Tongue (tissue), 2 donors: ENCODE results near the gene ACAN. TPM values are rescaled to one million over a fixed set of nuclear protein-coding genes. Genes with fewer than 3 reads are reported as not detected.
A peak's percentile ranks its signal among the peaks of the same experiment; 100 is the strongest.

Source experiments
- DNase-seq: peaks from one replicate; pipeline ENCODE4 v3.0.0-alpha.2; 2015
- total RNA-seq: library from RNA; depleted of rRNA; stranded (reverse); fragments of >200 nt; gene quantifications from one replicate; pipeline ENCODE4 v1.2.3, GENCODE V29; 2014

ACAN gene
- total RNA-seq, 1 donor from 2014 or later: 12.6 TPM

DNA sequence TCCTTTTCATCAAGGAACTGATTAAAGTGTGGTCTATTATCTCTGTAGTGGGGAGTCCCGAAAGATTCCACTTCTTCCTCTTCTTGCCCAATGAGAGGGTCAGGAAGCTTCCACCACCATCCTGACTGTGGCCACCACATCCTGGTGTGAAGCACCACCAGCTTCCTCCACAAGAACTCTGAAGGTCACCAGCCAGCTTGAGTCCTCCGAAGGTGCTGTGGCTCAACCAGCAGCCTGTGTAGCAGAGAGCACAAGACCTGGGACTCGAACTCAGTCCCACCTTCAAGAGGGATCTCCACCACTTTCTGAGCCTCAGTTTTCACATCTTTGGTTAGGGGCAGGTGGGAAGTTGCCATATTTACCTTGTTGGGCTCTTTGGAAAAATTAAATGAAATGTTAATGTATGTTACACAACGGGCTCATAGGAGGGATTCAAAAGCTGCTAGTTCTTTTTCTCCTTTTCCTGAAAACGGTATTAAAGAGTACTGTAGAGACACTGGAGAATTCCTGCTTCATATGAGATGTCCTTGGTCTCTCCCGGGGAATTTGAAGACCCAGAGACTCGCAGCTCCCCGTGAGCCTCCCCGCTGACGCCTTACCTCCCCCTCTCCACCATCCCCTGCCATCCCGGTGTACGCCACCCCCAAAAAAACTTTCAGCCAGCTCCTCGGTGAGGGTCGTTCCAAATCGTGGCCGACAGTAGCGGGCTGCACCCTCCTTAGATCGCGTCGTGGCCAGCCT is 816 bp upstream of the ACAN start:
- no peak for DNase-seq

DNA sequence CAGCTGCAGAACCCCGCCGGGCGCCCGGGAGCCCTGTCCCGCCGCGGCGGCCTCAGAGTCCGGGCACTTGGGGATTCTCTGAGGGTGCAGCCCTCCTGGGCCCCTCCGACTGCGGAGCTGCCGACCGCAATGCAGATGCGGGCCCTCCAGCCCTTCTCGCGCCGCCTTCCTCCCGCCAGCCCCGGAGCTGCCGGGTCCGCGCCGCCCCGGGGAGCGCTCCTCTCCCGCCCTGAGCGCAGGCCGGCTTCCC is 320 bp upstream of the ACAN start:
- no peak for DNase-seq

DNA sequence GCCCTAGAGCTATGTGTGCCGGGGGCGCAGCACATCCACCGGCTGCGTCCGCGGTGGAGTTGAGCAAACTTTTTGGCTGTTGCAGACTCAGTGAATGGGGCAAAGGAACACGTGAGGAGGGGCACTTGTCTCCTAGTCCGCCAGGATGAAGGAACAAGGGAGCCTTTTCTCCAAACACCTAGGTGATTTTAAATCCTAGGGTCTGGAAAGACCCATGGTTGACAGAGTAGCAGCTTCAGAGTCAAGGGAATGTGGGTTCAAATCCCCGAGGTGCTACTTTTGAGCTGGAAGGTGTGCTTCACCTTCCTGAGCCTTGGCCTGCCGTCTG is 648 bp downstream of the ACAN start:
- DNase-seq: no peak

DNA sequence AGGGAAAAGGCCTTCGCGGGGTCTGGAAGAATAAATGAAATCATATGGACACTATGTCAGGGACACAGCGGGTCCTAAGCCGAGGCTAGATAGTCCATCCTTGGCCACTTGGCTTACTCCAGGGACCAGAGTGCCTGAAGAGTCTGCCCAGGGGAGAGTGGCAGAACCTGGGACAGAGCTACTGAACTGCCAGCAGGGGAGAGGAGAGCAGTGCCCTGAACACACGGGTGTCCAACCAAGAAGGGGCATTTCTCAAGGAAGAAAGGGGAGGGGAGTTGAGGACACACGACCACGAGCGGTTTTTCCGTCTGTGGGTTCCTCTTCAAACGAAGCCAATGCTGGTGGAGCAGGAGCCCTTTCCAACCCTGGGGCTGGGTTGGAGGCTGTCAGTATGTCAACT is 1.0 kb downstream of the ACAN start:
- no peak for DNase-seq

DNA sequence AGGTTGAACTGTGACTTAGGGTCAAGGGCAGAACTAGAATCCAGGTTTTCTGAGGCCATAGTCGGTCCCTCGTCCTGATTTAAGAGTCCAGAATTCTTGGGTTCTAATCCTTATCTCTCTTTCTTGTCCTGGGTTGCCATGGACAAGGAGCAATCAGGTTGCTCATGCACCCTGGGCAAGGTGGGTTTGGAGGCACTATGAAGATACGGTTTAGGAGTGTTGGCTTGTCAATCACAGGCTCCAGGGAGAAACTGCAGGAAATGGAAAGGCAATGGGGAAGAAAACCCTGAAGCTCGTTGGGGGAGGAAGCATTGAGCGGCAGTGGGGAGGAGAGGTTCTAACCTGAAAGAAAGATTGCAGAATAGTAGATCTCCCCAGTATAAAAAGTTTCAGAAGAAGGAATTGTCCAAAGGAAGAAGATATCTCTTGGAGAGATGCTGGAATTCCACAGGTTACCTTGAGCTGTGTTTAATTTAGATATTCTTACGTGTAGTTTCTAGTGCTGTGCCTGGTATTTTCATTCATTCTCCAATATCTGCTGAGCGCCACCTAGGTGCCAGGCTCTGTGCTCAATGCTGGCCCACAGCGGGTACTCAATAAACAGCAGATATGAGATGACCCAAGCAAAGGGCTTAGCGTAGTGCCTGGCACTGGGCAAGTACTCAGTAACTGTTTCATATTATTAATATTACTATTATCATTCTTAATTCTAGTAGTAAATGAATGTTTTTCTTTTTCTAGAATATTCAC is 2.0 kb downstream of the ACAN start:
- no peak for DNase-seq

DNA sequence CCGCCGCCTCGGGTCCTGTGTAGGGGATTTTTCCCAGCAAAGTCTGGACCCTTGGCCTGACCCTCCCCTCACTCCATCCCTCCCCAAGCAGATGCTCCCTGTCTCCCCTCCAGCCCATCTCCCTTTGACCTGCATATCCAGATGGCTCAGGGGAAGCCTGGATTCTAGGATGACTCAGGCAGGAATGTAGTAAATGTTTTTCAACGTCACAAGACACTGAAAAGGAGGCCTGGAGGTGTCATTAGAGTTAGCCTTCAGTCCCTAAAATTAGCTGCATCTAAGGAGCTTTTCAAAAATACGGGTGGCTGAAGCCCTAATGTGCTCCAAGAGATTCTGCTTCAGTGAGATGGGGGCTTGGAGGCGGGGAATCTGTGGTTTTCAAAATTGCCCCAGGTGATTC is 7.2 kb downstream of the ACAN start:
- no peak for DNase-seq

DNA sequence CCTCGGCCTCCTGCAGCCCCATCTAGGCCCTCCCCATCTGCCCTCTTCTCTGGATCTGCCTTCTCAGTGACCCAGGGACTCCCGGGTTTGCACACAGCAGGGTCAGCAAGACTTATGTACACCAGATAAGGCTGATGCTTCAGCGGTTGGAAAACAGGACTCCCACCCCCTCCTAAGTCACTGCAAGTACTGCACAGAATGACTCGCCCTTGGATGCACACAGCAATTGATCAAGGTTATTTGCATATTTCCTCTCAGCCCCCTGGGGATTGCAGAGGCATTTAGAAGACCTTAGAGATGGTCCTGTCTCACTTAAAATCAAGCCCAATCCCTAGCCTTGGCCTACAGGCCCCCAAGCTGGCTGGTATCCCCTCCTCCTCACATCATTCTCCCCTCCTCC is 8.9 kb downstream of the ACAN start:
- DNase-seq: no peak

DNA sequence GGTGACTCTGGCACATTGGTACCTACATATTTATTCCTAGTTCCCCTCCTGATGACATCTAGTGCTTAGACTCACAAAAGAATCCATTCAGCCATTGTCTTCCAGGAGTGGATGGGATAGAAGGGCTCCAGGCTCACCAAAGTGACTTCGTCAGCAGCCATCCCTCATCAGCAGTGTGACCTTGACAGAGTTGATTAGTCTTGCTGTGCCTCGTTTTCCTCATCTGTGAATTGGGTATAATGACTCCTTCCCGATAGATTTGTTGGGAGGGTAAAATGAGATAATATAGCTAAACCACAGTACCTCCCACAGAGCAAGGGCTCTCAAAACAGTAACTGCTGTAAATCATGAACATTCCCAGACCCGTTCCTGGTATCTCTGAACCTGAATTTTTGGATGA is 10.7 kb downstream of the ACAN start:
- no peak for DNase-seq

DNA sequence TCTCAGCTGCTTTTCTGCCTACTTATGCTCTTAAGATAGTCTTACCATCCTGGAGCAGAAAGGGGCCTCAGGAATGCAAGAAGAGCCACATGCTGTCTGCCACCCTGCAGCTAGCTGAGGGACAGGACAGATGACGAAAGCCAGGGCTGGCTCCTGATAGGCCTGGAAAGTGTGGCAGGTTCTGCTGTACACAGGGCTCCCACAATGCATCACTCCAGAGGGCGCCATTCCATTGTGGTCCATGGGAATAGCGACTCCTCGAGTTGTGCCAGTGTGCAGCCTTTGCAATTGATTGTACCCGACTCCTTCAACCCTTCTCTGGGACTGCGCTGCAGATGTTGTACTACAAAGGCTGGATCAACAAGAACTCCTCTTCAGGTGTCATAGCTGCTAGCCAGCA is 11.2 kb downstream of the ACAN start:
- DNase-seq: no peak

DNA sequence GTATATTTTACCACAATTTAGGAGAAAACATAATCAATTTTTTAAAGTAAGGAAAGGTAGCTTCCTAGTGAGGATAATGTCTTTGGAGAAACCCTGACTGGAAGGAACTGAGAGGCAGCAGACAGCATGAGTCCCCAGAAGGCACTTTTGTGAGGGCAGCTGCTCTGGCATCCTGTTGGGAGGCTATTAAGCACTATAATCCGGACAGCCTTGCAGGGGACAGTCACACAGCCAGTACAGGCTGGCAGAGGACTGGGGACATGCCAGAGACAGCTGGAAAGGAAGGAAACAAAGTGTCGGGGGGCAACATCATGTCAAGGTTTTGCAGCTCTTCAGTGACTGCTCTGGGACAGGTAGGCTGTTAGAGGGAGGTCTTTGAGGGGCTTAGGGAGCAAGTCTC is 15.7 kb downstream of the ACAN start:
- DNase-seq: peak; percentile 57

DNA sequence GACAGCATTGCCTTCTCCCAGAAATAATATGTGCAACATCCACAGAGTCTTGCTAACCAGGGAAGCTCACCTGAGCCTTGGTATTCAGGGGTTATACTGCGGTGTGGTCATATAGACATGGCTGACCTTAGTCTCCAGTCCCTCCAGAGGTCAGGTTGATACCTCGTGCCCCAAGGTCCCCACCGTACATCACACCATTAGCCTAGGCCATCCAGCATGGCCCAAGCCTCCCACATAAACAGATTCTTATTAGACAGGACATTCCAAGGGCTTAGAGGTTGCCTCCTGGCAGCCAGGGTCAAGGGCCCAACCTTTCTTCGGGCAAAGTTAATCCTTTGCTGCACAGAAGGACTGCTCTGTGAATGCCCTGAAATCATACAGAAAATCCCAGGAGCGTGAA is 18.8 kb downstream of the ACAN start:
- DNase-seq: no peak

DNA sequence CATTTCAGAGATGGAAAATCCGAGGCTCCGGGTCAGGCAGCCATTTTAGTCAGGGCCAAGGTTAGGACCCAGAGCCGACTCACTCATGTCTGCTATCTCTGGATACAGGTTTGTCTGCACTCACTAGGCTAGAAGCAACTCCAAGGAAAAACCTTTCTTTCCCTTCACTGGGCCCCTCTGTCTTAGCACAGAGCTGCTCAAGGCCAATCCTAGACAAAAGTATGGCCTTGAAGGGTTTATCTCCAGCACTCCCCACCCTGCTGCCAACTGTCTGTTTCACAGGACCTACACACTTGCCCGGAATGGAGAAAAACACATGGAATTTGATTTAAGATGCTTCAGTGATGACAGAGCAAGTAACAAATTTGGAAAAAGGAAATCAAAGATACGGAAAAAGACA is 25.6 kb downstream of the ACAN start:
- DNase-seq: no peak

DNA sequence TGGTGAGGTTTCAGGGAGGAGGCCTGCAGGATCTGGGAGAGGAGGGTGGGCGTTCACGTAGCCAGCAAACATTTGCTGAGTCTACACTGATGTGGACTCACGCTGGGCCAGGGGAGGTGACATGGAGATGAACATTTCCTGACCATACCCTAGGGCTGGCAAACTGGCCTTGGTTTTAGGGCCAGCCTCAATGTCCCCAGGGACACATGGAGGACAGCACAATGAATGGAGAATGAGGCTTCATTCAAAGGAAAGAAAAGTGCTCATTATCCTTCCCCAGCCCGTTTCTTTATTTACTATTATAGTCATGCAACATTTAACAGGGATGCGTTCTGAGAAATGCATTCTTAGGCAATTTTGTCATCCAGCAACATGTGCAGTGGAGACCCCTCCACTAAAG is 26.8 kb downstream of the ACAN start:
- no peak for DNase-seq

DNA sequence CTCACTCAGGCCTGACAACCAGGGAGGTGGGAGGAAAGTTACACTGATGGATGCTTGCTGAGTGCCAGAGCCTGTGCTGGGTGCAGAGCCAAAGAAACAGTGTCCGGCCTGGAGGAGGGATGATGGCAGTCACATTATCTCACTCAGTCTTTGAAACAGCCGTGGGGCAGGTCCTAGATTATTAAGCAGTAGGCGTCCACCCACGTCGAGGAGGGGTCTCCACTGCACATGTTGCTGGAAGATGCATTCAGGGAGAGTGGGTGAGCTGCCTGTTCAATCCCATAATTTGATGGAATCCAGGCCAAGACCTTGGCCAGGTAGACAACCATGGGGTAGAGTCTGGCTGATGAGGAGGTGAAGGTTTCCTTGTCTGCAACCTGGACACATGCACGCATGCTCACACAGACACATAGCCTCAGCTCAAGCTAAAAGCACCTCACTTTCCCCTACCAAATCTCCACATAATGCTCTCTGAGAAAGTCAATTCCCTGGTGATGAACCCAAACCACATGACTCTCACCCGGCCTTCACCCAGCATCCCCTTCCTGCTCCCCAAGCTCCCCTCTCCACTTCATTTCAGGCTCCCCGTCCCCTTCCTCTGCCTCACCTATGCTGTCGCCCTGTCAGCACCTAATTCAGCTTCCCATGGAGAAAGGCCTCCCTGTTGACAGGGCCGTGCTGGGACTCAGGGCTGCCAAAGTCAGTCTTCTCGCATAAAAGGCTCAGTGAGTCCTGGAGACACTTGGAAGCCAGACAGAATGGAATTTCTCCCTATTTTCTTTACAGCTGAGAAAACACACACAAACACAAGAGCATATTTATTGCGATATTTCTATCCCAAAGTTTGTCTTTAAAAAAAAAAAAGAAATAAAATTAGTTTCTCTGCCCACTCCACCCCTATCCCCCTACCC is 29.8 kb downstream of the ACAN start:
- no peak for DNase-seq

DNA sequence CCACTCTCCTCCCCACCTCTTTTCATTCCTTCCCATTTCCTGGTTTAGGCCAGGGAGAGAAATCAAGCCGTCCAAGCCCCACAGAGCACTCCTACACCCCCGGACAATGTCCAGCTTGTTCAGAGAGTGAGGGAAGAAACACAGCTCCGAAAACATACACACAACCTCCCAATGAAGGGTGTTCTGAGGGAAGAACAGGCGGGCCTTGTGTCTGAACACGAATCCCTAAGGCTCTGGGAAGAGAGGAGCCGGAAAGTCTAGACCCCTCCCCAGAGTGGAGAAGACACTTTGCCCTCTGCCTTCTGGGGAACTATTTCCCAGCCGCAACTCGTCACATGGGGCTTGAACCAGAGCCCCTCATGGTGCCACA is 30.5 kb downstream of the ACAN start:
- peak; percentile 28 for DNase-seq

DNA sequence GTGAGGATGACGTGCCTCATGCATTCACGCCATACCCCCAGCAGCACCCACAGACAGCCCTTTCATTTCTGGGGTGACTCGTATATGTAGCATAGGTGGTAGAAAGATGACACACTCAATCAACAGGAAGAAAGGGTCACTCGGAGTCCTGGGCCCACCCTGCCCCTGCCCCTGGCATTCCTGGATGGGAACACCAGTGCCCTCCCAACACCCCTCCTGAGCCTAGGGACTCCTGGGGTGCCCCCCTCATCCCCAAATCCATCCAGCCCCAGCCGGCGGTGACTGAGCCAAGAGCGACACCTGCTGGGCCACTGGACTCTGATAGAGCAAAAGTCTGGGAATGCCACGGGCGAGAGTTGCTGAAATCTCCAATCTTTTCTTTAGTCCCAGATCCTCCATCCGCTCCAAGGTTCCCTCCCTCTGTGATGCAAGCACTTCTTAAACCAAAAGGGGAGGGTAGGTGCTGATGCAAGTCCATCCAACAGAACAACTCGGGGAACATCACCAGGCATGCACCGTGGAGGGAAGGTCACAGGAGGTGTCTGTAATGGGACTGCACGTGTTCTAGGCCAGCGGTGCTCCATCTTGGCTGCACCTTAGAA is 31.1 kb downstream of the ACAN start:
- peak; percentile 64 for DNase-seq

DNA sequence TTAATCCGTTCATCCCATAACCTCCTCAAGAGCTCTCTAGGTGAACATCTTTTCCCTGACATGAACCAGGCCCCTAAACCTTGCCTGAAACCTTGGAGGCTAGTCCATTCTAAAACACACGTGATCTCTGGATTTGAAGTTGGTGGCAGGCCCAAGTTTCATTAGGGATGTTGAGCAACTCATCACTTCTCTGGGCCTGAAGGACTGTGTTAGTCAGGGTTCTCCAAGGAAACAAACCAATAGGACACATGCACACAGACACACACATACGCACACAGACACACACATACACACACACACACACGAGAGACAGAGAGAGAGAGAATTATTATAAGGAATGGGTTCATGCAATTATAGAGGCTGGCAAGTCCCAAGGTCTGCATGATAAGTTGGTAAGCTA is 31.9 kb downstream of the ACAN start:
- DNase-seq: no peak

DNA sequence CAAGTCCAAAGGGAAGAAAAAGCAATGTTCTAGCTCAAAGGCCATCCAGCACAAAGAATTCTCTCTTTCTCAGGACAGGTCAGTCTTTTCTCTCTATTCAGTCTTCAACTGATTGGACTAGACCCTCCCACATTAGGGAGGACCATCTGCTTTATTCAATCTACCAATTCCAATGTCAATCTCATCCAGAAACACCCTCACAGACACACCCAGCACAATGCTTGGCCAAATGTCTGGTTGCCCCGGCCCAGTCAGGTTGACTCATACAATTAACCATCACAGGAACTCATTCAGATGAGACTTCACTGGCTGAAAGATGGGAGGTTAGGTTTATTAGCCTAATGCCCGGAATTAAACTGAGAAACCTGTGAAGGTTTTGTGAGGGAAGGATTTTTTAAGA is 32.4 kb downstream of the ACAN start:
- DNase-seq: no peak

DNA sequence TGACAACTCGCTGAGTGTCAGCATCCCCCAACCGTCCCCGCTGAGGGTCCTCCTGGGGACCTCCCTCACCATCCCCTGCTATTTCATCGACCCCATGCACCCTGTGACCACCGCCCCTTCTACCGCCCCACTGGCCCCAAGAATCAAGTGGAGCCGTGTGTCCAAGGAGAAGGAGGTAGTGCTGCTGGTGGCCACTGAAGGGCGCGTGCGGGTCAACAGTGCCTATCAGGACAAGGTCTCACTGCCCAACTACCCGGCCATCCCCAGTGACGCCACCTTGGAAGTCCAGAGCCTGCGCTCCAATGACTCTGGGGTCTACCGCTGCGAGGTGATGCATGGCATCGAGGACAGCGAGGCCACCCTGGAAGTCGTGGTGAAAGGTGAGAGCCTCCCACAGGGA is 35.4 kb downstream of the ACAN start:
- DNase-seq: no peak

DNA sequence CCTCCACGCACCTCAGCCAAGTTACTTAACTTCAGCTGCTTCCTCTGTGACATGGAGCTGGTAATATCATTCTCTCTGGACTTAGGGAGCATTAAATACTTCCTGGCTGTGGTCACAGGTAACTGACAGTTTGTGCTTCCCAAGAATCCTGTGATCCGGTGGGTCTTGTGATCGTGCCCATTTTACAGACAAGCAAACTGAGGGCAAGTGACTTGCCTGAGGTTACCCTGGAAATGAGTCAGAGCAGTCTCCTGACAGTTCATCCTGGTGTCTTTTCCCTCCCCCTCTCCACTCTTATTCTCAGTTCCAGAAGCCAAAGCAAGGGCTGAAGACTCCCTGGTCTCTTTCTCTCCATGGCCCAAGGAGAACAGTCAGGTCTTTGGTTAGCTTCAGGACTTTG is 35.9 kb downstream of the ACAN start:
- no peak for DNase-seq

DNA sequence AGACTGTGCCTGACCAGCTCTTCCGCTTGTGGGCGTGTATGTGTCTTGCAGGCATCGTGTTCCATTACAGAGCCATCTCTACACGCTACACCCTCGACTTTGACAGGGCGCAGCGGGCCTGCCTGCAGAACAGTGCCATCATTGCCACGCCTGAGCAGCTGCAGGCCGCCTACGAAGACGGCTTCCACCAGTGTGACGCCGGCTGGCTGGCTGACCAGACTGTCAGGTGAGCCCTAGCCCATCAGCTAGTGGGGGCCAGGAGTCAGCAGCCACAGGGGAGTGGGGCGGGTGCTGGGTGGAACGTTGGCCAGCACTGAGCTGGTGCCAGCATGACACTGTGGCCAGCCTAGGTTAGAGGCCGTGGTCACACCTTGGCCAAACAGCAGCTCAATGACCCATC is 36.7 kb downstream of the ACAN start:
- no peak for DNase-seq

DNA sequence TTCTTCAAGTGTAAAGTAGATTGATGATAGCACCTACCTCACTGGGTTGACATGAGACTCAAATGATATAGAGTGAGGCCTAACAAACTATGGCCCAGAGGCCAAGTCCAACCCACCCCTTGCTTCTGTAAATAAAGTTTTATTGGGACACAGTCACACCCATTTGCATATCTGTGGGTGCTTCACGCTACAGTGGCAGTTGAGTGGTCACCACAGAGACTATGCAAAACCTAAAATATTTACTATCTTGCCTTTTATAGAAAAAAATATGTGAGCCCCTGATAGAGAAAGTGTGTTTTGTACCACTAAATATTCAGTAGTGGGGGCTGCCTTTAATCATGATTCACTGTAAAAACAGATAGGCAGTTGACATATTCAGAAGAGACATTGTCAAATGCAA is 38.0 kb downstream of the ACAN start:
- DNase-seq: no peak

DNA sequence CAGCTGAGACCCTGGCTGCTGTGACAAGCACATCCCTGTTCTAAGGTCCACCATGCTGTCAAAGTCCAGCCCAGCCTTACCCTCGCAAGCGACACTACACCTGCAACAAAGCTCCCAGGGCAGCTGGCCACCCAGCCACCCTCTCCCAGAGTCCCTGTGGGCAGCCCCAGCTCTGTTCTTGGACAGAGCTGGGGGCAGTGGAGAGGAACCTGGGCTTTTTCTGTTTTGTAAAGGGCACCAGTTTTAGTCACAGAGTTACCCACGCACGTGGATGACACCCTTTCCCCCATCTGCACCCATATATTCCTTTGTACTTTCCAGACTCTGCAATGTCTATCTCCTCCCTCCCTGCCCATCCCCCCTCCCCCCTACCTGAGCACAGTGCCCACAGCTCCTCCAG is 38.9 kb downstream of the ACAN start:
- DNase-seq: no peak
